ENCODE measurements around the gene LIN37.

Gene LIN37

DNA sequence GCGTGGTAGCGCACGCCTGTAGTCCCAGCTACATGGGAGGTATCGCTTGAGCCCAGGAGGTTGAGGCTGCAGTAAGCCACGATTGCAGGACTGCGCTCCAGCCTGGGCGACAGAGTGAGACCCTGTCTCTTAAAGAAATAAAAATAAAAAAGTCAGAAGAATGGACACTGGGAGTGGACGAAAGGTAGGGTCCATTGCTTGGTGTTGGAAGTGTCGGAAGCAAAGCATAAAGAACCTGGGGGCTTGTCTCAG, 26.6 kb downstream of the LIN37 start:
- peak overlapping the region; percentile 39 for H3K4me3 ChIP-seq (ENCODE audit: low read depth, low read length)
- TF ChIP-seq CTCF (IDR thresholded peaks at IDR 0.05; ENCODE audit: low read depth, low read length): no peak

DNA sequence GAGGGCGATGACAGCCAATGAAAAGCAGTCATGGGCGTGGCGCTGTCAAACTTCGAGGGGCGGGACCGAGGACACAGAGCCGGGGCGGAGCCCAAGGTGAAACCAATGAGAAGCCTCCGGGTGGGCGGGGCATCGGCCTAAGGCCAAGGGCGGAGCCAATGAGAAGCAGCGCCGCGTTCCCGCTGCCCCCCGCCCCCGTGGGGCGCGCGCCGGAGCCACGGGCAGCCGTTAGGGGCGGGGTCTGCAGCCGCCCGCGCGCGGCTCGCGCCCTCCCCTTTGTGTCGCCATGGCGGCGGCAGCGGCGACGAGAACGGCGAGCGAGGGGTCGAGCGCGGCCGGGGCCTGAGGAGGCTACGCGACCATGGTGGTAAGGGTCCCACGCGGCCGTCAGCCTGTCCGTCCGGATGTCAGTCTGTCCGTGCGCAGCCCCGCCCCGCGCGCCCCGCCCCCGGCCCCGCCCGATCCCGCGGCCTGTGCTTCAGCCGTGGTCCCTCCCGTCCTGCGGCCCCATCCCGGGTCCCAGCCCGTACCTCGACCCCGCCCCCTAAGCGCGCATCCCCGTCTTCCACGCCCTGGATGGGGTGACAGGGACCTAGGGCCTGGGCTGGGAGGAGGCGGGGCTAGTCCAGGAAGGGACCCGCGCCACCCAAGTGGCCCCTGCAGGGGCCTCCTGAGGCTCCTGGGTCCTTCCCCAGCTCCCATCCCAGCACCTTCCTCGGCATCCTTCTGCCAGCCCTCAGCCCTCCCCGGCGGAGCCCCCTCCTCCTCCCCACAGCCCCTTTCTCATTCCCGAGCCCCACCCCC, 27.1 kb downstream of the LIN37 start, which contains the start of gene ARHGAP33:
TSS of gene ARHGAP33 (plus strand) at position 267 of the 804 bp plus-strand sequence. CDS start at position 362, 95 bp downstream.
- no peak for TF ChIP-seq CTCF (IDR thresholded peaks at IDR 0.05; ENCODE audit: low read depth, low read length)
- H3K4me3 ChIP-seq (ENCODE audit: low read depth, low read length): peak within 1 kb of the TSS; percentile 71

GRCh38 chr19:35776102-35776788, 27.9 kb downstream of the LIN37 start:
- H3K4me3 ChIP-seq (ENCODE audit: low read depth, low read length): peak overlapping the region; percentile 71
- no peak for TF ChIP-seq CTCF (IDR thresholded peaks at IDR 0.05; ENCODE audit: low read depth, low read length)

DNA sequence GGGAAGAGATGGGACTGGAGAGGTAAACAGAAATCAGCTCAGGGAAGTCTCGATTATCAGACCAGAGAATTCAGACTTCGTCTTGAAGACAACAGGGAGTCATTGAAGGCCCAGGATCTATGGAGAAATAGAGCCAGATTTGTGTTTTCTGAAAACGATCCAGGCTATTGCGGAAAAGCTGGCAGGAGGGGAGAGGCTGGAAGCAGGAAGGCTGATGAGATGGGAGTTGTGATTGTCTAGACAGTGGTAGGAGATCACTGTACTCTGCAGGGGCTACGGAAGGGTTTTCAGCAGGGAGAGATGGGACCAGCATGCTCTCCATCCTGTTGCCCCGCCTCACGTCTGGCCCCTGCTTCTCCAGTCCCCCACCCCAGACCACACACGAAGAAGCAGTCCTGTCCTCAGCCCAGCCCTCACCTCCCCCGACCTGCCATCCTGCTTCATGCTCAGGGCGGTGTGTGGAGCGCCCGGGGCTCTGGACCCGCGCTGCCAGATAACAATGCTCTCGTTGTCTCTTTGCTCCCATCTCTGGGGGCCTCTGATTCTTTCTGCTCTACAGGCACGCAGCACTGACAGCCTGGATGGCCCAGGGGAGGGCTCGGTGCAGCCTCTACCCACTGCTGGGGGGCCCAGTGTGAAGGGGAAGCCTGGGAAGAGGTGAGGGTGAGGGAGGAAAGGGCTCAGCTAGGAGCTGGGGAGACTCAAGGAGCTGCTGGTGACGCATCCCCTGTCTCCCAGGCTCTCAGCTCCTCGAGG, 28.9 kb downstream of the LIN37 start:
- H3K4me3 ChIP-seq (ENCODE audit: low read depth, low read length): no peak overlapping the region
- no peak for TF ChIP-seq CTCF (IDR thresholded peaks at IDR 0.05; ENCODE audit: low read depth, low read length)

DNA sequence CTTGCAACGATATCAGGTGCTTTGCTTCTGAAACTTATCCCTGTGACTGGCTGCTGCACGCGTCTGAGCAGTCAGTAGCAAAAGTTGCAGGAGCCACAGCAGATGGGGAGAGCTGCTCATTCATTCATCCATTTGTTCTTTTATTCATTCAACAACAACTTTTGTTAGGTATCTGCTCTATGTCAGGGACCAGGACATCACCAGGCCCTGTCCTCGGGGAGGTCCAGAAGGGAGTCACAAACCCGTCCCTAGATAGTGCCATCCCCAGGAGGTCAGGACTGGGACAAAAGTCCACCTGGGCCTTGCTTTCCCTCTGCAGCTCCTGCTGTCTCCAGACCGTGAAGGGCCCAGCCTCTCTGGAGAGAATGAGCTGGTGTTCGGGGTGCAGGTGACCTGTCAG, 29.6 kb downstream of the LIN37 start:
- no peak overlapping the region for H3K4me3 ChIP-seq (ENCODE audit: low read depth, low read length)
- no peak for TF ChIP-seq CTCF (IDR thresholded peaks at IDR 0.05; ENCODE audit: low read depth, low read length)

DNA sequence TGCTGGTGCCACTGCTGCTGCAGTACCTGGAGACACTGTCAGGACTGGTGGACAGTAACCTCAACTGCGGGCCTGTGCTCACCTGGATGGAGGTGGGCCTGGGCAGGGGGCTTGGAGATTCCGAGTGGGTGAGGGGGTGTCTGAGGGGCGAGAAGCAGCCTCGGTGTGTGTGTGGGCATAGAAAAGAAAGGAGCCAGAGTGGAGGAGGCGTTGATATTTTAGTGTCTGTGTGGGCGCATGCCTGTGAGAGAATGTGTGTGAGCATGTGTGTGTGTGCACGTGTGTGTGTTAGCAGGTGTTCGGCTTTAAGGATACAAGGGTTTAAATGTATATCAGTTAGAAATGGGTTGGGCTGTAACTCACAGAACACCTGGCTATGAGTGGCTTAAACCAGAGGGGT, 30.7 kb downstream of the LIN37 start:
- TF ChIP-seq CTCF (IDR thresholded peaks at IDR 0.05; ENCODE audit: low read depth, low read length): no peak
- no peak overlapping the region for H3K4me3 ChIP-seq (ENCODE audit: low read depth, low read length)

DNA sequence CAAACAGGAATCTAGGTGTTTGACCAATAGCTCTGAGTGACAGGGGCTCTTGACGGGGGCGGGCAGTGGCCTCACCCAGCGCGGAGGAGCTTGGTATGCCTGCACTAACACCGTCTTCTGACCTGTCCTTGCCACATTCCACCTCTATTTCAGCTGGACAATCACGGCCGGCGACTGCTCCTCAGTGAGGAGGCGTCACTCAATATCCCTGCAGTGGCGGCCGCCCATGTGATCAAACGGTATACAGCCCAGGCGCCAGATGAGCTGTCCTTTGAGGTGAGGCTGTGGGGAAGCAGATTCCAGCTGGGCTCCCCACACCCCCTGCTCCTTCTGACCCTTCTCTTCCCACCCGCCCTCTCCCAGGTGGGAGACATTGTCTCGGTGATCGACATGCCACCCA, 31.7 kb downstream of the LIN37 start:
- H3K4me3 ChIP-seq (ENCODE audit: low read depth, low read length): no peak overlapping the region
- no peak for TF ChIP-seq CTCF (IDR thresholded peaks at IDR 0.05; ENCODE audit: low read depth, low read length)

Measured in WI38 (cell line).